Peyer's patch (tissue), 4 donors: ENCODE data around the gene OAF.

Source experiments
- POLR2A ChIP-seq, 2 donors: fragments of 450-650 bp; IDR thresholded peaks; one replicate each; pipeline ENCODE4 v1.5.1; 2017; ENCODE audit warnings: antibody characterized with exemption in 2 of 2, mild to moderate bottlenecking in 2 of 2, moderate library complexity in 2 of 2
- TF ChIP-seq, protein P1 (sequence below), 6 experiments: fragments of 450-650 bp in 4 of 6; fragments of 200-600 bp in 2 of 6; sonication (generic) in 1 of 6; IDR thresholded peaks; one replicate each; pipeline ENCODE4 v1.5.1; 2017 to 2019; ENCODE audit warnings: antibody characterized with exemption in 6 of 6, mild to moderate bottlenecking in 3 of 6, moderate library complexity in 1 of 6

DNA sequence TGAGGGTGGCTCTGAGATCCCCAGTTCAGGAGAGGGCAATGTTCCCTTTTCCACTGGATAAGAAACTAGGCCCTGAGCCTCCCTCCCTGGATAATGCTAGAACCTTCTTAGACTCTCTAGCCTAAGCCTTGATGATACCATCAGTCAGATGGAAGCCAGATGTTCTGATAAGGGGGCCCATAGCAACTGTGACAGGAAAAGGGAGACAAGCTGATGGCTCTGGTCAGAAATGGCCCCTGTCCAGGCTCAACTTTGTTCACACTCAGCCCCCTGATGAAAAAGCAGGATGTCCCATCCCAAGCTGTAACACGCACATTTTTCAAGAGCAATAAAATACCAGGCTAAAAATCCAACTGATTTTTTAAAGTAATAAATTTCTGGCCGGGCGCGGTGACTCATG, 7.2 kb upstream of the OAF start:
- no peak for TF ChIP-seq POLR2A (IDR thresholded peaks at IDR 0.05)
- TF ChIP-seq, protein P1, sequence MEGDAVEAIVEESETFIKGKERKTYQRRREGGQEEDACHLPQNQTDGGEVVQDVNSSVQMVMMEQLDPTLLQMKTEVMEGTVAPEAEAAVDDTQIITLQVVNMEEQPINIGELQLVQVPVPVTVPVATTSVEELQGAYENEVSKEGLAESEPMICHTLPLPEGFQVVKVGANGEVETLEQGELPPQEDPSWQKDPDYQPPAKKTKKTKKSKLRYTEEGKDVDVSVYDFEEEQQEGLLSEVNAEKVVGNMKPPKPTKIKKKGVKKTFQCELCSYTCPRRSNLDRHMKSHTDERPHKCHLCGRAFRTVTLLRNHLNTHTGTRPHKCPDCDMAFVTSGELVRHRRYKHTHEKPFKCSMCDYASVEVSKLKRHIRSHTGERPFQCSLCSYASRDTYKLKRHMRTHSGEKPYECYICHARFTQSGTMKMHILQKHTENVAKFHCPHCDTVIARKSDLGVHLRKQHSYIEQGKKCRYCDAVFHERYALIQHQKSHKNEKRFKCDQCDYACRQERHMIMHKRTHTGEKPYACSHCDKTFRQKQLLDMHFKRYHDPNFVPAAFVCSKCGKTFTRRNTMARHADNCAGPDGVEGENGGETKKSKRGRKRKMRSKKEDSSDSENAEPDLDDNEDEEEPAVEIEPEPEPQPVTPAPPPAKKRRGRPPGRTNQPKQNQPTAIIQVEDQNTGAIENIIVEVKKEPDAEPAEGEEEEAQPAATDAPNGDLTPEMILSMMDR (IDR thresholded peaks at IDR 0.05), result no peak
